Endothelial cell of umbilical vein (primary cell): Measurements from ENCODE around the gene CCDC66. TPM values are rescaled to one million over a fixed set of nuclear protein-coding genes. Genes with fewer than 3 reads are reported as not detected.

Experiments used
- BruUV-seq: library from RNA; stranded (reverse); fragments of 400-500 nt; replicated peaks from 2 replicates; lab custom pipeline; 2021; lab: Mats Ljungman, UMichigan
- CTCF ChIA-PET: fragments of 300-600, 350-600 bp; sonication (Branson Sonifier 250); formaldehyde crosslinking; loops from one replicate; lab custom pipeline; 2021; ENCODE audit warnings: antibody characterized with exemption, inconsistent platforms; lab: Charles Lee
- POLR2A ChIA-PET: fragments of 300-600, 350-600 bp; sonication (Branson Sonifier 250); formaldehyde crosslinking; loops from one replicate; lab custom pipeline; 2021; ENCODE audit warnings: antibody characterized with exemption, inconsistent platforms; lab: Charles Lee
- DNase-seq: peaks from one replicate; pipeline ENCODE4 v3.0.0-alpha.2; 2011; ENCODE audit warnings: low read depth, low spot score
- FAIRE-seq: peaks from 2 replicates; lab custom pipeline; 2011; peaks lifted over from hg19 to GRCh38; lab: Jason Lieb, UNC
- H2AFZ ChIP-seq: 2 replicates; pipeline ENCODE4 v1.6.0; 2012; ENCODE audit warnings: low read depth, low read length, control low read depth, inconsistent platforms
- H3K27ac ChIP-seq: 2 replicates; pipeline ENCODE4 v1.5.1; 2011; ENCODE audit warnings: low read depth, mild to moderate bottlenecking, control low read depth, low read length, moderate library complexity; ENCODE audit not compliant: insufficient read depth
- H3K27me3 ChIP-seq, 2 experiments: 2 replicates each; pipeline versions ENCODE4 v1.6.0 to v1.6.1; 2011; ENCODE audit warnings: low read length in 2 of 2, mixed read lengths in 1 of 2; ENCODE audit not compliant: control insufficient read depth in 2 of 2, insufficient read depth in 2 of 2
- H3K36me3 ChIP-seq, 2 experiments: 2 replicates in 1 of 2; 3 replicates in 1 of 2; pipeline ENCODE4 v1.5.1; 2011; ENCODE audit warnings: low read length in 2 of 2, mild to moderate bottlenecking in 1 of 2, moderate library complexity in 1 of 2; ENCODE audit not compliant: control insufficient read depth in 2 of 2, insufficient read depth in 2 of 2; ENCODE audit errors: extremely low read depth in 1 of 2
- H3K4me1 ChIP-seq: 3 replicates; pipeline ENCODE4 v1.5.1; 2011; ENCODE audit warnings: mild to moderate bottlenecking, low read length; ENCODE audit not compliant: control insufficient read depth, insufficient read depth; ENCODE audit errors: extremely low read depth
- H3K4me2 ChIP-seq: 2 replicates; pipeline ENCODE4 v1.6.1; 2011; ENCODE audit warnings: low read length, control low read depth, mixed read lengths; ENCODE audit not compliant: insufficient read depth
- H3K4me3 ChIP-seq, 3 experiments: fragments of 200-600 bp in 1 of 3; sonication (generic), shearing (Covaris generic) in 1 of 3; replicated peaks in 1 of 3; 2 replicates each; pipeline ENCODE4 v1.5.1; 2011 to 2016; ENCODE audit warnings: control low read depth in 3 of 3, low read length in 3 of 3, mild to moderate bottlenecking in 2 of 3, inconsistent platforms in 1 of 3, low read depth in 1 of 3, moderate library complexity in 1 of 3; ENCODE audit not compliant: insufficient read depth in 1 of 3
- H3K79me2 ChIP-seq: 2 replicates; pipeline ENCODE4 v1.6.0; 2012; ENCODE audit warnings: low read length, inconsistent platforms; ENCODE audit not compliant: control insufficient read depth, insufficient read depth
- H3K9ac ChIP-seq: replicated peaks from 2 replicates; pipeline ENCODE3; 2011; ENCODE audit warnings: low read length, control low read depth; ENCODE audit not compliant: insufficient read depth; ENCODE audit errors: extremely low read depth
- H3K9me1 ChIP-seq: replicated peaks from 3 replicates; pipeline ENCODE4 v1.6.0; 2011; ENCODE audit warnings: mild to moderate bottlenecking, low read length; ENCODE audit not compliant: control insufficient read depth, insufficient read depth; ENCODE audit errors: extremely low read depth
- H3K9me3 ChIP-seq: replicated peaks from 2 replicates; pipeline ENCODE4 v1.5.1; 2012; ENCODE audit warnings: low read length, inconsistent platforms; ENCODE audit not compliant: control insufficient read depth, insufficient read depth
- H4K20me1 ChIP-seq: replicated peaks from 2 replicates; pipeline ENCODE3; 2011; ENCODE audit warnings: mild to moderate bottlenecking, low read length; ENCODE audit not compliant: control insufficient read depth, insufficient read depth; ENCODE audit errors: extremely low read depth
- CTCF ChIP-seq, 2 donors: IDR thresholded peaks; 1 replicate in 1 of 2; 2 replicates in 1 of 2; pipeline ENCODE4 v1.5.1; 2011; ENCODE audit warnings: low read length in 2 of 2, mild to moderate bottlenecking in 2 of 2, moderate library complexity in 2 of 2, control low read depth in 1 of 2, inconsistent platforms in 1 of 2, low read depth in 1 of 2; ENCODE audit not compliant: insufficient read depth in 1 of 2; ENCODE audit errors: extremely low read depth in 1 of 2
- EZH2 ChIP-seq: IDR thresholded peaks from 2 replicates; pipeline ENCODE4 v1.6.1; 2012; ENCODE audit warnings: borderline replicate concordance, low read depth, mild to moderate bottlenecking, moderate library complexity, low read length, inconsistent platforms; ENCODE audit not compliant: severe bottlenecking
- FOS ChIP-seq: IDR thresholded peaks from 2 replicates; pipeline ENCODE4 v1.6.1; 2011; ENCODE audit warnings: mild to moderate bottlenecking, low read length, moderate library complexity, borderline replicate concordance; ENCODE audit not compliant: insufficient read depth
- GATA2 ChIP-seq: IDR thresholded peaks from 2 replicates; pipeline ENCODE4 v1.7.0; 2011; ENCODE audit warnings: low read depth, mild to moderate bottlenecking, moderate library complexity, mixed read lengths, low read length; ENCODE audit not compliant: insufficient read length, insufficient read depth
- JUN ChIP-seq: IDR thresholded peaks from 2 replicates; pipeline ENCODE4 v1.6.1; 2011; ENCODE audit warnings: borderline replicate concordance, low read depth; ENCODE audit not compliant: insufficient read length, insufficient read depth
- MAX ChIP-seq: IDR thresholded peaks from 2 replicates; pipeline ENCODE4 v1.6.1; 2011; ENCODE audit not compliant: insufficient read depth, insufficient read length
- MYC ChIP-seq: IDR thresholded peaks from one replicate; pipeline ENCODE4 v1.6.1; 2011; ENCODE audit warnings: mild to moderate bottlenecking, low read depth, low read length
- POLR2A ChIP-seq: IDR thresholded peaks from 2 replicates; pipeline ENCODE4 v1.6.1; 2012; ENCODE audit warnings: low read depth, mild to moderate bottlenecking, control low read depth, low read length
- POLR2AphosphoS5 ChIP-seq: IDR thresholded peaks from 2 replicates; pipeline ENCODE4 v1.6.1; 2012; ENCODE audit warnings: low read depth, mild to moderate bottlenecking, control low read depth, low read length, moderate library complexity; ENCODE audit not compliant: insufficient read depth
- dilution Hi-C: fragments of 300-500 bp; cut with MboI; formaldehyde crosslinking; loops from one replicate; pipeline ENCODE4 v1.15.0; 2019; ENCODE audit warnings: low sequenced_read_pairs; ENCODE audit not compliant: extremely low pct_ligation_motif_present
- intact Hi-C: fragments of 100-400 bp; cut with micrococcal nuclease; formaldehyde crosslinking; loops from one replicate; pipeline ENCODE4 v1.10.0; 2022
- polyA plus RNA-seq, 4 experiments: library from polyadenylated mRNA; depleted of rRNA in 3 of 4; stranded (reverse) in 3 of 4; unstranded in 1 of 4; fragments of >200 nt; gene quantifications; 2 replicates each; pipeline versions ENCODE4 v1.2.1 to v1.2.3, GENCODE V29; 2011 to 2012; ENCODE audit warnings: missing spikeins in 1 of 4
- total RNA-seq: library from RNA; stranded (reverse); gene quantifications from 2 replicates; pipeline ENCODE4 v1.2.3, GENCODE V29; 2021

Gene CCDC66
- total and polyA plus RNA-seq, 2 donors (not counting 3 experiments of a cell fraction or from before 2014, with no cell fraction given) = 5.0 to 20.7 TPM

- H4K20me1 ChIP-seq = no peaks in the 10 kb centered on the region
- CTCF ChIA-PET = no interaction called here
- H3K4me3 ChIP-seq = no peak overlapping the region
- no peak overlapping the region for H3K9ac ChIP-seq
- H3K27me3 ChIP-seq = peaks cover 8 to 12% of the 10 kb centered on the region in 2 experiments
- dilution Hi-C loops = no loop called here
- H3K9me1 ChIP-seq = no peaks in the 10 kb centered on the region
- TF ChIP-seq CTCF (IDR thresholded peaks at IDR 0.05; ENCODE audit: extremely low read depth in 1 of 2, insufficient read depth in 1 of 2, low read depth in 1 of 2, low read length in 2 of 2) (no peak), MAX (no peak), POLR2AphosphoS5 (no peak), JUN (no peak), MYC (no peak), POLR2A (no peak), EZH2 (no peak), GATA2 (no peak), FOS (no peak)
- no peak for DNase-seq
- no peaks in the 10 kb centered on the region for H3K79me2 ChIP-seq
- no peaks in the 10 kb centered on the region for H3K9me3 ChIP-seq
- POLR2A ChIA-PET = no interaction called here
- BruUV-seq = no TSS peak
- intact Hi-C loops = no loop called here
- H2AFZ ChIP-seq = no peak overlapping the region
- no peaks in the 10 kb centered on the region for H3K36me3 ChIP-seq
- H3K27ac ChIP-seq = no peak overlapping the region
- H3K4me2 ChIP-seq = no peak overlapping the region
- no peak for FAIRE-seq
- no peaks in the 10 kb centered on the region for H3K4me1 ChIP-seq
Observed at GRCh38 chr3:56525291-56525690, 31.7 kb upstream of the CCDC66 start.
